Measurements from ENCODE around the gene ETNK2.

- TF ChIP-seq POLR2A (IDR thresholded peaks at IDR 0.05; ENCODE audit: extremely low read depth, insufficient read length) (no peak), MAX (IDR thresholded peaks at IDR 0.05; ENCODE audit: low read depth, low read length) (no peak), CTCF (IDR thresholded peaks at IDR 0.05; ENCODE audit: low read depth, low read length) (no peak)
Measured at GRCh38 chr1:204121840-204122555, 29.8 kb downstream of the ETNK2 start.
